HepG2 (cell line): ENCODE data around the gene RHOV.

Experiments used
- ATF7 ChIP-seq, 2 experiments: fragments of 450-650 bp in 1 of 2; sonication (generic) in 1 of 2; formaldehyde crosslinking in 1 of 2; IDR thresholded peaks; 2 replicates each; pipeline versions ENCODE4 v1.4.0 to v1.6.1; 2016 to 2020; ENCODE audit warnings: antibody characterized with exemption in 1 of 2, mild to moderate bottlenecking in 1 of 2, missing genetic modification reagents in 1 of 2
- CTCF ChIP-seq: sonication (generic); formaldehyde crosslinking; IDR thresholded peaks from 2 replicates; pipeline ENCODE4 v1.5.0; 2020; ENCODE audit warnings: mild to moderate bottlenecking, missing genetic modification reagents, moderate library complexity
- ZNF343 ChIP-seq: sonication (generic); formaldehyde crosslinking; IDR thresholded peaks from 2 replicates; pipeline ENCODE4 v1.4.0; 2020; ENCODE audit warnings: mild to moderate bottlenecking, missing genetic modification reagents

DNA sequence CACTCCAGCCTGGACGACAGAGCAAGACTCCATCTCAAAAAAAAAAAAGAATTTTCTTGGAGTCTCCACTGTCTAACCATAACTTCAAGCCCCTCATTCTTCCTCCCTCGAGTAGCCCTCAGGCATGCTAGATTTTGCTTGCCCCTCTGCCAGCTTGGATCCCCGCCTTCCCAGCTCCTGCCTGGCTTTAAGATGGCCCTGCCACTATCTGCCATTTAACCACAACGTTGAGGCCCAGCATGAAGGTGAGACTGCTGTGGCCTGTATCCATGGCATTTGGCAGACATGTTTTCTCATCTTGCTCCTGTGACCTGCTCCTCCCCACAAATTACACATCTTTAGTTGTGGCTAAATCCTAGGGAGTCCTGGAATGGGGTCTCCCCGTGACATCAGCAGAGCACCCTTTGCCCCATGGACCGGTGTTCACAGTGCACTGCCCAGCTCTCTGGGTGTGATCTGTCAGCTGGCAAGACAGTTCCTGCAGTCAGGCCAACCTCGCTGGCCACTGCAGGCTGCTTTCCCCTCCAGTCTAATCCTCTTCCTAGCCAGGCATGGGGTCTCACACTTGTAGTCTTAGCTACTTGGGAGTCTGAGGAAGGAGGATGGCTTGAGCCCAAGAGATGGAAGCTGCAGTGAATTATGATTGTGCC is 30.6 kb upstream of the RHOV start:
- TF ChIP-seq CTCF (CRISPR knock-in tag) (no peak), ATF7 (IDR thresholded peaks at IDR 0.05) (no peak), ATF7 (CRISPR knock-in tag; IDR thresholded peaks at IDR 0.05) (no peak), ZNF343 (CRISPR knock-in tag) (no peak)
